Measurements from ENCODE around the gene MICALL1.

MICALL1 gene

GRCh38 chr22:37905534-37906363 is at the start of gene MICALL1:
Gene MICALL1 (plus strand): TSS chr22:37906297. CDS start chr22:37906423, 126 bp downstream.
- Histone ChIP-seq H3K27ac (peak within 1 kb of the TSS; percentile 95), H3K36me3 (replicated peaks) (no peaks in the 10 kb centered on the region), H3K4me3 (ENCODE audit: low read depth, low read length) (peak within 1 kb of the TSS; percentile 69), H3K27me3 (replicated peaks) (no peaks in the 10 kb centered on the region)
- in situ Hi-C loops (cut with HindIII; ENCODE audit: low pct_ligation_motif_present, low sequenced_read_pairs), result no loop called here
- TF ChIP-seq CTCF (IDR thresholded peaks at IDR 0.05; ENCODE audit: low read depth, low read length, missing control alignments), result no peak
- DNase-seq, result peak; percentile 37

GRCh38 chr22:37860796-37861421 is 45.2 kb upstream of the MICALL1 start:
- Histone ChIP-seq H3K27ac (peak overlapping the region; percentile 59), H3K36me3 (replicated peaks) (peaks cover 75% of the 10 kb centered on the region), H3K4me3 (ENCODE audit: low read depth, low read length) (no peak overlapping the region), H3K27me3 (replicated peaks) (no peaks in the 10 kb centered on the region)
- TF ChIP-seq CTCF (IDR thresholded peaks at IDR 0.05; ENCODE audit: low read depth, low read length, missing control alignments), result no peak
- in situ Hi-C loops (cut with HindIII; ENCODE audit: low pct_ligation_motif_present, low sequenced_read_pairs), result no loop called here
- no peak for DNase-seq

- no peak overlapping the region for H3K27ac ChIP-seq
- no peak for DNase-seq
- in situ Hi-C loops (cut with HindIII; ENCODE audit: low pct_ligation_motif_present, low sequenced_read_pairs), result no loop called here
- no peaks in the 10 kb centered on the region for H3K27me3 ChIP-seq (replicated peaks)
- no peak overlapping the region for H3K4me3 ChIP-seq (ENCODE audit: low read depth, low read length)
- peaks cover 76% of the 10 kb centered on the region for H3K36me3 ChIP-seq (replicated peaks)
- TF ChIP-seq CTCF (IDR thresholded peaks at IDR 0.05; ENCODE audit: low read depth, low read length, missing control alignments), result no peak
Measured at GRCh38 chr22:37862570-37863325, 43.3 kb upstream of the MICALL1 start.

GRCh38 chr22:37865510-37865909 is 40.6 kb upstream of the MICALL1 start:
- no peak for DNase-seq
- in situ Hi-C loops (cut with HindIII; ENCODE audit: low pct_ligation_motif_present, low sequenced_read_pairs), result no loop called here
- H3K27ac ChIP-seq, result no peak overlapping the region
- no peaks in the 10 kb centered on the region for H3K27me3 ChIP-seq (replicated peaks)
- no peak overlapping the region for H3K4me3 ChIP-seq (ENCODE audit: low read depth, low read length)
- no peak for TF ChIP-seq CTCF (IDR thresholded peaks at IDR 0.05; ENCODE audit: low read depth, low read length, missing control alignments)
- peaks cover 78% of the 10 kb centered on the region for H3K36me3 ChIP-seq (replicated peaks)

- Histone ChIP-seq H3K4me3 (ENCODE audit: low read depth, low read length) (no peak overlapping the region), H3K36me3 (replicated peaks) (peaks cover 83% of the 10 kb centered on the region), H3K27ac (no peak overlapping the region), H3K27me3 (replicated peaks) (no peaks in the 10 kb centered on the region)
- no peak for DNase-seq
- TF ChIP-seq CTCF (IDR thresholded peaks at IDR 0.05; ENCODE audit: low read depth, low read length, missing control alignments), result no peak
- in situ Hi-C loops (cut with HindIII; ENCODE audit: low pct_ligation_motif_present, low sequenced_read_pairs), result no loop called here
Measured at GRCh38 chr22:37870273-37870672, 35.8 kb upstream of the MICALL1 start.
